DMS53 treated with DMSO at 0.1 percent for 48 hours (cell line): ENCODE measurements around the gene CAMK2B.
A peak's percentile ranks its signal among the peaks of the same experiment; 100 is the strongest.
"Not testable (repeated sequence)": the region's sequence is repeated elsewhere in the genome, so short reads cannot be mapped to it uniquely, and the experiment has no call there.

ENCODE experiments used
- DNase-seq: peaks from one replicate; lab custom pipeline; 2025; ENCODE audit not compliant: unreplicated experiment; lab: John Stamatoyannopoulos, UW

The CAMK2B gene

DNA sequence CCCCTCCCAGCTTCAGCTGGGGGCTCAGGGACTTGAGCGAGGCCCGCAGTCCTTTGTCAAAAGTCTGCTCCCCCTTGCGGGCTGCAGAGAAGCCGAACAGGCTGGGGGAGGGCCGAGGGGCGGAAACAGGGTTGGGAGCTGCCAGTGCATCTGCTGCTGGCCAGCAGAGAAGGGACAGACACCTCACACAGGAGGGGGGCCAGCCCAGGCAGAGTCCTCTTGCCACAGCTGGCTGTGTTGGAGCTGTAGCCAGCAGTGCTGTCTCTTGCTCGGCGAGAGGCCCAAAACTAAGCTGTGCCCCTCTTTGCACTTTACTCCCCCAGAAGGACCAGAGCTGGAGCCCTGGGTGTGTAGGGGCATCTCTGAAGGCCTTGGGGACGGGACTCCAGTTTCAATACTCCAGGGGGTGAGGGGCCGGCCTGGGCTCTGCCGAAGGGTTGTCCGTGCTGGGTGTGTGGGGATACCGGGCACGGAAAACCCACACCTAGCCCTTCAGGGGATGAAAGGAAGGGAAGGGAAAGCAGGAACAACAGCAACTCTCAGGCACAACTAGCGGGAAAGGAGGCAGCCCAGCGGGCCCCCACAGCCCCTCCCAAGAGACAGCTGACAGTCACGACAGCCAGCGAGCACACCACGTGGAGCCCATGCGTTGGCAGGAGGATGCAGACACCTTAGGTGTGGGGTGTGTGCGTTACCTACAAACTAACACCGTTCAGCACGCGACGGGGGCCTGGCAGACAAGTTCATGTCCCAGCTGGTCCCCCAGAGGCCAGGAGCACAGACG lies 106.8 kb downstream of the CAMK2B start:
- no peak for DNase-seq

GRCh38 chr7:44217852-44218402 lies 107.5 kb downstream of the CAMK2B start:
- DNase-seq: no peak

GRCh38 chr7:44217223-44217714 lies 108.1 kb downstream of the CAMK2B start:
- DNase-seq: no peak

DNA sequence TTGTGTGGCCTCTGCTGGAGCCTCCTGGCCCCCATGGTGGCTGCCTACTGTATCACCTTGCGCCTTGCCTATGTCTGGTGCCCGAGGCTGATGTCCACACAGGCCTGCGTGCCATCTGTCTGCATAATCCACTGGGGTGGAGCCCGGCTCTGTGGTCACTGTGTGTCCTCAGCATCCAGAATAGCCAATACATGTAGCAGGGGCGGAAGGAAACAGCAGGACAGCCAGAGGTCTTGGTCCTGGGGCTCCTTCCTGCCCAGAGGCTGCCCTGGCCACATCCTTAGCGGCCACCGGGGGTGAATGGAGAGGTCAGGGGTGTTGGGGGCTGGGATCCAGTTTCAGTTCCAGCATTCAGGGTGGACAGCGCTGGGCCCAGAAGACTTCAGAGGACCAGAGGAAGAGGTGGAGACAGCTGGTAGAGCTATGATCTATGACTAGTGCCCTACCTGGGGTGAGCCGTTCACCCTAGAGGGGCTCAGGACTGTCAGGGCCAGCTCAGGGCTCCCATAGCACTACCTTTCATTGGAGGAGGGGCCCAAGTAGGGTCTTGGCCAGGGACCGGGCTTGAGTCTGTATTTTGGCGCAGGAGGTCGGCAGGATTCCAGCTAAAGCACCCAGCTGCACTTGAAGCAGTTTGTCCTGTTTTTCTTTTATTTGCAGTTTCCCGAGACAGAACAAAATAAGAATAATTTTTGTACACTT lies 108.7 kb downstream of the CAMK2B start:
- DNase-seq: no peak

DNA sequence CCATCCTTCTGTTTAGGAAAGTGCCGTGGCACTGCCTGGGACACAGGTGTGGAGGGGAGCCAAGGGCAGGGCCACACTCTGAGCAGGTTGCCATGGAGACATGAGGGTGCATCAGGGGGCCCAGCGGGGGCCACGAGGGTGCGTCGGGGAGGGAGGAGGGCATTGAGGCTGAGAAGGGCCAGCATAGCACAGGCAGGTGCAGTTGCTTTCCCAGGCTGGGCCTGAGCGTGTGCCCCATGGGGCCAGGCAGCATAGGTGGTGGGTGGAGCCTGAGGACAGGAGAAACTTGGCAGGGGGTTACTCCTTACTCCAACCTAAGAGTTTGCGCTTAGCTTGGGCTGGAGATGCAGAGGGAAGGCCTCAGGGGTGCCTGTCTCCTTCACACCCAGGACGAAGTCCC lies 109.4 kb downstream of the CAMK2B start:
- peak; percentile 64 for DNase-seq

DNA sequence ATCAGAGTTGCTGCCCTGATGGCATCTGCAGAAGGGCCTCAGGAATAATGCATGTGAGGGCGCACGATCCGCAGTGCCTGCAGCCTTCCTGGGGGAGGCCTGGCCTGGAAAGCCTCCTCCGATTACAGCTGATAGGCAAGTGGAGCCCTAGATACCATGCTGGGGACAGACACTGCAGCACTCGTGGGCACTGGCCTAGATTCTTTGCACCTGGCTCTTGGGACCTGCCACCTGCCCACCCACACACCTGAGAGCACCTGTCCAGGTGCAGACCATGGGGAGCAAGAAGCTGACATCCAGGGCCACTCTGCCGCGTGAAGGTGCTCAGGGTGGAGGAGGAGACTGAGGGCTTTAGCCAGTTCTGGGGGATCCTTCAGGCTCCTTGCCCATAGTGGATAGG lies 109.9 kb downstream of the CAMK2B start:
- peak; percentile 72 for DNase-seq

DNA sequence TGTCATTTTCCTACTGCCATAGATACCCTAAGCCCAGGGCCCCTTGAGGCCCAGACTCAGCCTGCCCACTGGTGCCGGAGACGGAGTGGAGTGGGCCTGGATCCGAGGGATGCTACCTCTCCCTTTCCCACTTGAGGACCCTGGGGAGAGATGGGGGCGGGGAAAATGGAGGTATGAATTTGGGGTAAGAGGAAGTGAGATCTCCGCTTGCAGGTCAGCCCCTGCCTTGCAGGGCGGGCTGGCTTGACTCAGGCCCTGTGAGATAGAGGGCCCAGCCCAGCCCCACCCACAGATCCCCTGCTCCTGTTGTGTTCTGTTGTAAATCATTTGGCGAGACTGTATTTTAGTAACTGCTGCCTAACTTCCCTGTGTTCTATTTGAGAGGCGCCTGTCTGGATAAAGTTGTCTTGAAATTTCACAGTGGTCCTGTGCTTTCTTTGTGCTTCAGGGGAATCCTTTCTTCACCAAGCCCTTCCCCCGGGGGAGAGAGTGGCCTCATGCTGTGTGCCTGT lies 111.5 kb downstream of the CAMK2B start:
- no peak for DNase-seq

DNA sequence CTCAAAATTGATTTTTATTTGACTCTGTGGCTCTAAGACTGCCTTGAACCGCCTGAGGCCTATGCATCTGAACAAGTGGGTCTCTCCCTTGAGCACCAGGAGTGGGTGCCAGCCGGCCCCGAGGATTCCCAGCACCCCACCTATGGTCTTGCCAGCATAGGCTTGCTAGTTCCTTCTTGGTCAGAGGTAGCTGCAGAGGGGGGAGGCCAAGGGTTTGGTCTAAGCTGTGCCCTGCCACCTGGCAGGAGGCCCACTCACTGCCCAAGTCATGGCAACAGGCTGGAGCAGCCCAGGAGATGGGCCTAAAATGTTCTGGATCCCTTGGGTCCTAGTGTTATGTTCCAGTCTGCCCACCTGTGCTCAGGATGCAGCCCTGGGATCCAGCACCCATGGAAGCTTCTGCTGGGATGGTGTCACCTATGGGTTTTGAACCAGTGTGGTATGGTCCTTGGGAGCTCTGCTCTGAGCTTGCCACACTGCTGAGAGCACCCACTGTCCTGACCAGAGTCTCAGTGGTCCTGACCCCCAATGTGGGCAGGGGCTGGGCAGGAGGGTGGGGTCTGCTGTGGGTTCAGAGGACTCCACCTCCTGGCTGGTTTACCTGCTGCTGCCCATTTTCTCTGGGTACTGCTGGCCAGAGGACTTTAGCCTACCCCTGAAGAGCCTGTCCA lies 112.1 kb downstream of the CAMK2B start:
- no peak for DNase-seq

GRCh38 chr7:44212581-44213184 lies 112.7 kb downstream of the CAMK2B start:
- DNase-seq: no peak

GRCh38 chr7:44212018-44212417 lies 113.4 kb downstream of the CAMK2B start:
- no peak for DNase-seq

GRCh38 chr7:44211126-44211675 lies 114.2 kb downstream of the CAMK2B start:
- no peak for DNase-seq

- DNase-seq: no peak
Observed at GRCh38 chr7:44210107-44210506, 115.3 kb downstream of the CAMK2B start.

DNA sequence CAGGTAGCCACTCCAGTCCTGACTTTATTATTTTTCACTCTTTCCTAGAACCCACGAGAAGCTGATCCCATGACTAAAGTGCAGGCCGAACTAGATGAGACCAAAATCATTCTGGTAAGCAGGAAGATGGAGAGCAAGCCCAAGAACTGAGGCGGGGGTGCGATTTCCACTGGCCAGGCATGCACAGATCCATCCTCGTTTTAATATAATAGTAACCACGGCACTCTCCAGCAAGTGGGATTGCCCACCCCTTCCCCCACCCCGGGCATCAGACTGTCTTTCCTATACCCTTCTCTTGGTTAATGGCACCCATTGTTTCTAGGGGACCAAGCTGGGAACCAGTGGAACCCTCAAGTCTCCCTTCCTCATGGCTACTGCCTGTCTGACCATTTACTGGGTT lies 117.3 kb downstream of the CAMK2B start:
- no peak for DNase-seq

- DNase-seq: no peak
Observed at GRCh38 chr7:44206008-44206407, 119.4 kb downstream of the CAMK2B start.

DNA sequence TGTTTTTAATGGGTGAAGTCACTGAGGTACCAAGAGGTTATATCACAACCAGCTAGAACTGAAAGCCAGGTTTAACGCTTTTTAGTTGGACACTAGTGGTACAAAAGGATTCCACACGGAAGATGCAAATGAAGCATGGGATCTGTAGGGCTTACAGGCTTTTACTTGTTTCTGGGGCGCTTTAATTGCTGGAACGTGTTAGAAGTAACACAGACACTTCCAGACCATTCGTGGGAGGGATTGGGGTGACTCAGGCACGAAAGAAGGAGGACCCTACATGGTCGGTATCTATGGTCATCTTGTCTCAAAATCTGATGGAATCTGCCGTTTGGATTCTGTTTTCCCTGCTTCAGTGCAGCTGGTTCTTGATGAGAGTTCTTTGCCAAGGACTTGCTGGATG lies 123.6 kb downstream of the CAMK2B start:
- DNase-seq: no peak

DNA sequence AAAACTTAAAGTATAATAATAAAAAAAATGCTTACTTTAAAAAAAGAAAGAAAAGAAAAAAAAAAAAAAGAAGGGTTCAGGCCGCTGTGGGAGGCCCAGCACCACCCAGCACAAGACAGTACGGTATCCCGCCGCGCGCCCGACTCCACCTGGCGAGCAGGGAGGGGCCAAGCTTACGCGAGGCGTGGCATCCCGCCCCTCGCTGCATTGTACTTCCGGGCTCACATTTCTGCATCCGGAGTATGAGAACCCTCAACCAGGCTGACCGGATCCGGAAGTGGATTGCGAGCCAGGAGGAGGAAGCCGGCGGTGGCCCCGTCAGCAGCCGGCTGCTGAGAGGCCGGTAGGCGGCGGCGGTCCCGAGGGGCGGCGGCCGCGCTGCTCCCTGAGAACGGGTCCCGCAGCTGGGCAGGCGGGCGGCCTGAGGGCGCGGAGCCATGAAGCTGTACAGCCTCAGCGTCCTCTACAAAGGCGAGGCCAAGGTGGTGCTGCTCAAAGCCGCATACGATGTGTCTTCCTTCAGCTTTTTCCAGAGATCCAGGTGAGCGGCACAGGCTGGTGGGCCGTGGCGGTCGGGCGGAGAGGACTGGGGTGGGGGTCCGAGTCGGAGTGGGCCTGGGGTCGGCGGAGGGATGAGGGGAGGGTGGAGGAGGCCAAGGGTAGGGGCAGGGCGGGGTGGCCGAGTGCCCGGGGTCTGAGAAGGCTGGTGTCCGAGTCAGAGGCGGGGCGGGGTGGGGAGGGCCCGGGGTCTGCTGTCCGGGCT lies 124.5 kb downstream of the CAMK2B start, which contains the start of gene YKT6:
Gene YKT6, plus strand, starts transcription at position 280 of the 763 bp plus-strand sequence. Its CDS starts 158 bp downstream, at position 438.
- peak; percentile 97 for DNase-seq

DNA sequence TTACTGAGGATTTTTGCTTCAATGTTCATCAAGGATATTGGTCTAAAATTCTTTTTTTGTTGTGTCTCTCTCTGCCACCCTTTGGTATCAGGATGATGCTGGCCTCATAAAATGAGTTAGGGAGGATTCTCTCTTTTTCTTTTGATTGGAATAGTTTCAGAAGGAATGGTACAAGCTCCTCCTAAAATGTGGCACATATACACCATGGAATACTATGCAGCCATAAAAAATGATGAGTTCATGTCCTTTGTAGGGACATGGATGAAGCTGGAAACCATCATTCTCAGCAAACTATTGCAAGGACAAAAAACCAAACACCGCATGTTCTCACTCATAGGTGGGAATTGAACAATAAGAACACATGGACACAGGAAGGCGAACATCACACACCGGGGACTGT lies 125.2 kb downstream of the CAMK2B start:
- DNase-seq: not testable (repeated sequence)

DNA sequence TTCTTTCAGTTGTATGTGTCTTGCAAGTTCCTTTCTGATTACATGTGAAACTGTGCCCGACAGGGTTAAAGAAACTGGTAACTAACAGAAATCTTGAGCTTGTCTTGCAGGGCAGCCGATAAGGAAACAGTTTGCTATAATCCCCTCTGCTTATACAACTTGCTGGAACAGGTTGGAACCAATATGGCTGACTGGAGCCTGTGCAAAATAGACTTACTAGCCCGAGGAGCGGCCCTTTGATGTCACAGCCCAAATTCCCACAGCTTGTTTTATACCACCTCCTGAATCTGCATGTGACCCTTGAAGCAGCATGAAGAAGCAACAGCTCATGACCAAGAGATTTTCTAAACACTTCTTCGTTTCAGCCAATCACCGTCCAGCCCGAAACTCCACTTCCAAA lies 127.9 kb downstream of the CAMK2B start:
- DNase-seq: no peak

DNA sequence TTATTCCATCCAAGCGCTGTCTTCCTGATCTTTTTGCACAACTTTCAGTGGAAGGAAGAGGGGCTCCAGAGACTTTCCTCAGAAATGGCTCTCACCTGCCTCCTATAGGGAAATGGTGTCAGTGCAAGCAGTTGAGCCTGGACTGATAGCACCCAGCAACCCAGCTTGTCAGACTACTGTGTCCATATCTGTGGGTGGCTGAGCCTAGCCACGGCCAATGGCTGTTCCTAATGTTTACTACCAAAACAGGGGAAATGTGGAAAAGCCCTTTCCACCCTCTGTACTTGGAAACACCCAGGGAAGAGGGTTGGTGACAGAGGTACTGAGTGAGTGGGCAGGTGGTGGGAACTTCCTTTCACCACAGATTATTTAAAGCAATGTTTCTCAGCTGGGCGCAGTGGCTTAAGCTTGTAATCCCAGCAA lies 128.9 kb downstream of the CAMK2B start:
- peak; percentile 26 for DNase-seq

DNA sequence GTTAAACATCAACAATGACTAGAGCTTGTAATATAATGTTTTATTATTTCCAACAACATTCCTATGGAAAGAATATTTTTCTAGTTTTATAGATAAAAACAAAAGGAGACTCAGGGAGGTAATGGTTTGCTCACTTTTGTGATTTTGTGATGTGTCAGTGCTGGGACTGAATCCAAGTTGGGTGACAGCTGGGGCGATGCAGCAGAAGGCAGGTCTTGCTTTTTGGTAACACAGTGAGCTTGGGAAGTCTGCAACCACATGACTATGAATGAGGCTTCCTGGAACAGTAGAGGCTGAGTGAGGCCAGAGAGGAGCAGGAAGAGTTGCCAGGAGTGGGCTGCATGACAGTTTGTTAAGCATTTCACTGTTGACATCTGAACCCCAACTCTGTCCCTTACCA lies 129.5 kb downstream of the CAMK2B start:
- DNase-seq: no peak
